Subcutaneous adipose tissue (tissue), 4 donors: ENCODE results near the gene UBXN6. TPM values are rescaled to one million over a fixed set of nuclear protein-coding genes. Genes with fewer than 3 reads are reported as not detected.

Experiments used
- total RNA-seq, 4 donors: library from RNA; depleted of rRNA; stranded (reverse); fragments of >200 nt; gene quantifications; one replicate each; pipeline ENCODE4 v1.1.0, GENCODE V29; 2016
- TF ChIP-seq, protein P1 (sequence below): fragments of 450-650 bp; IDR thresholded peaks from one replicate; pipeline ENCODE4 v1.5.1; 2016; ENCODE audit warnings: low read depth, mild to moderate bottlenecking, control low read depth, antibody characterized with exemption, moderate library complexity

The UBXN6 gene, protein sequence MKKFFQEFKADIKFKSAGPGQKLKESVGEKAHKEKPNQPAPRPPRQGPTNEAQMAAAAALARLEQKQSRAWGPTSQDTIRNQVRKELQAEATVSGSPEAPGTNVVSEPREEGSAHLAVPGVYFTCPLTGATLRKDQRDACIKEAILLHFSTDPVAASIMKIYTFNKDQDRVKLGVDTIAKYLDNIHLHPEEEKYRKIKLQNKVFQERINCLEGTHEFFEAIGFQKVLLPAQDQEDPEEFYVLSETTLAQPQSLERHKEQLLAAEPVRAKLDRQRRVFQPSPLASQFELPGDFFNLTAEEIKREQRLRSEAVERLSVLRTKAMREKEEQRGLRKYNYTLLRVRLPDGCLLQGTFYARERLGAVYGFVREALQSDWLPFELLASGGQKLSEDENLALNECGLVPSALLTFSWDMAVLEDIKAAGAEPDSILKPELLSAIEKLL
- 100 to 1,000 TPM in 2 of 4 donors, 10 to 100 TPM in 2; 85.0 to 149 (median 102) TPM for total RNA-seq

DNA sequence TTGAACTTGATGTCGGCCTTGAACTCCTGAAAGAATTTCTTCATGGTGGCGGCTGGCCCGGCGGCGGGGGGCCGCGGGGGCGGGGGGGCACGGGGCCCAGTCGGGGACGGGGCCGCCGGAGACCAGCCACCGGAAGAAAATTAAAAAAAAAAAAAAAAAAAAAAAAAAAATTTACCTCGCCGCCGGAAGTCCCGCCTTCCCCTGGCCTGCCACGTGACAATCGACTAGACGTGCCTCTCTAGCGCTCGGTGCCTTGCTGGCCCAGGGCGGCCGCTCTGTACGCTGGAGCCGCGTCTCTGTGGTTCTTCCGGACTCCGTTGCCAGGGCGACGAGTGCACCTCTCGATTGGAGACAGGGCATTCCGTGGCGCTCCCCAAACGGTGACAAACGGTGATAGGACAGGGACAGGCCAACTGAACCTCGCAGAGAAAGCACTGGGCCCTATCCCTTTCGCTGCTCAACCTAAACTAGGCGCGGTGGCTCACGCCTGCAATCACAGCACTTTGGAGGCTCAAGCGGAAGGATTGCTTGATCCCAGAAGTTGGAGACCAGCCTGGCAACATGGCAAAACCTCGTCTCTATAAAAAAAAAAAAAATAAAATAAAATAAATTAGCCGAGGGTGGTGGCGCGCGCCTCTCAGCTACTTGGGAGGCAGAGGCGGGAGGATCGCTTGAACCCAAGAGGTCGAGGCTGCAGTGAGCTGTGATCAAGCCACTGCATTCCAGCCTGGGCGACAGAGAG is at the start of gene UBXN6:
UBXN6 (minus strand) TSS at position 141 of the 742 bp plus-strand sequence; CDS start at position 44, 97 bp downstream.
- TF ChIP-seq, protein P1, sequence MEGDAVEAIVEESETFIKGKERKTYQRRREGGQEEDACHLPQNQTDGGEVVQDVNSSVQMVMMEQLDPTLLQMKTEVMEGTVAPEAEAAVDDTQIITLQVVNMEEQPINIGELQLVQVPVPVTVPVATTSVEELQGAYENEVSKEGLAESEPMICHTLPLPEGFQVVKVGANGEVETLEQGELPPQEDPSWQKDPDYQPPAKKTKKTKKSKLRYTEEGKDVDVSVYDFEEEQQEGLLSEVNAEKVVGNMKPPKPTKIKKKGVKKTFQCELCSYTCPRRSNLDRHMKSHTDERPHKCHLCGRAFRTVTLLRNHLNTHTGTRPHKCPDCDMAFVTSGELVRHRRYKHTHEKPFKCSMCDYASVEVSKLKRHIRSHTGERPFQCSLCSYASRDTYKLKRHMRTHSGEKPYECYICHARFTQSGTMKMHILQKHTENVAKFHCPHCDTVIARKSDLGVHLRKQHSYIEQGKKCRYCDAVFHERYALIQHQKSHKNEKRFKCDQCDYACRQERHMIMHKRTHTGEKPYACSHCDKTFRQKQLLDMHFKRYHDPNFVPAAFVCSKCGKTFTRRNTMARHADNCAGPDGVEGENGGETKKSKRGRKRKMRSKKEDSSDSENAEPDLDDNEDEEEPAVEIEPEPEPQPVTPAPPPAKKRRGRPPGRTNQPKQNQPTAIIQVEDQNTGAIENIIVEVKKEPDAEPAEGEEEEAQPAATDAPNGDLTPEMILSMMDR: no peak

DNA sequence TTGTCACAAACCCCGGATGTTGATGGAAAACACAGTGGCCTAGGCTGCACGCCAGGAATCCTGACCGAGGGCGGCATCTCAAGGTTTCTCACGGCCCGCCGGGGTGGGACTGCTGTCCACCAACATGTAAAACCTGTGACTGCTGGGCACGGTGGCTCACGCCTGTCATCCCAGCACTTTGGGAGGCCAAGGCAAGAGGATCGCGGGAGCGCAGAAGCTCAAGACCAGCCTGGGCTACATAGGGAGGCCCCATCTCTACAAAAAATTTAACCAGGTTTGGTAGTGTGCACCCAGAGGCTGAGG is 49.5 kb upstream of the UBXN6 start:
- TF ChIP-seq, protein P1: no peak

DNA sequence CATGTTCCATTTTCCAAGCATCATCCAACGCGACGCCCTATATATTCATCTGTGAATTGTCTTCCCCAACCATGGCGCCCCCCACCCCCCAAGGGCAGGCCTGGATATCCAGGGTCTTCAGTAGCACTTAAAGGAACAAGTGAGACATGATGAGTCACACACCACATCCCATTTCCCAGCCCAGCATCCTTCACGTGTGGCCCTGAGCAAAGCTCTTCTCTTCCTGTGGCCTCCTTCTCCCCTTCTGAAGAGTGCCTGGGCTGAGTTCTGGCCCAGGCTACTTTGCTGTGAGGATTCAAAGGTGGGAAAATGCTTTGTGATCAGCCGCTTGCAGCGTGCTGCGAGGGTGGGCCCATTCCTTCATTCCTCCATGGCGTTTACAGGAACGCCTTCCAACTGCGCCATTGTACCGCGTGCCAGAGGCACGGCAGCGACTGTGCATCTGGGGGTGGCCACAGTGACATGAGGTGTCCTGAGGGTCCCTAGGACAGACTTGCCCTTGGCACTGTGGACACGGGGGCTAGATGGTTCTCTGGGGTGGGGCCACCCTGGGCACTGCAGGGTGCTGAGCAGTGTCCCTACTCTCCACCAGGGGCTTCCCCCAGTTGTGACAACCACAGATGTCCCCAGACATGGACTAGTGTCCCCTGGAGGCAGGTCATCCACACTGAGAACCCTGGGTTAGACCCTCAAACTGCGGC is 49.0 kb upstream of the UBXN6 start:
- TF ChIP-seq, protein P1: no peak

DNA sequence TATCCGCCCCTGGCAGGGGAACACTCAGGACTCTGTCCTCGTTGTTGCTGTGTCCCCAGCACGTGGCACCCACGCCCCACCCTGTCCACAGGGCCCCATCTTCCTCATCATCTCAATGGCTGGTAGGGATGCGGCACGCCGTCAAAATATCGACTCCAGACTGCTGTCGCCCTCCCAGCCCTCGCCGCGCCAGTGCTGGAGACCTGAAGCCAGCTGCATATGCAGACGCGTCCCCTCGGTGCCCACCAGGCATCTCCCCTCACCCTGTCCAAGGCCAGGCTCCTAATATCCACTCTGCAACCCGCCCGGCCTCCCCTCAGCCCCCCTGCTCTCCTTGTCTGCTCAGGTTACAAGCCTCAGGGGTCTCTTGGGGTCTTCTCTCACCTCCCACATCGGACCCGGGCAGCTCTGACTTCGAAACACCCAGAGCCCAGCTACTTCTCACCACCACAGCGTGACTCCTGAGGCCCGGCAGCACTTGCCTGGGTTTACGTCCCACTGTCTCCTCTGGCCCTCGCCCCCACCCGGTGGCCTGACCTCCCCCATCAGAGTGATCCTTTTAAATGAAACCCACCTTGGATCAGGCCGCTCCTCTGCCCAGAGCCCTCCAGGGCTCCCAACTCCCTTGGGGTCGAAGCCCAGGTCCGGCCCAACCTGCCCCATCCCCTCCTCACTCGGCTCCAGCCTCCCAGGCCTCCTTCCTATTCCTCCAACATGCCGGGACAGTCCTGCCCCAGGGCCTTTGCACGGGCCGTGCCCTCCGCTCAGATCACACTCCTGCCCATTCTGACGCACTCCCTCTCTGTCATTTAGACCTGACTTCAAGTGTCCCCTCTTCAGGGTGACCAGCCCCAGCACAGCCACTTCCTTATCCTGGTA is 48.2 kb upstream of the UBXN6 start:
- TF ChIP-seq, protein P1: no peak

DNA sequence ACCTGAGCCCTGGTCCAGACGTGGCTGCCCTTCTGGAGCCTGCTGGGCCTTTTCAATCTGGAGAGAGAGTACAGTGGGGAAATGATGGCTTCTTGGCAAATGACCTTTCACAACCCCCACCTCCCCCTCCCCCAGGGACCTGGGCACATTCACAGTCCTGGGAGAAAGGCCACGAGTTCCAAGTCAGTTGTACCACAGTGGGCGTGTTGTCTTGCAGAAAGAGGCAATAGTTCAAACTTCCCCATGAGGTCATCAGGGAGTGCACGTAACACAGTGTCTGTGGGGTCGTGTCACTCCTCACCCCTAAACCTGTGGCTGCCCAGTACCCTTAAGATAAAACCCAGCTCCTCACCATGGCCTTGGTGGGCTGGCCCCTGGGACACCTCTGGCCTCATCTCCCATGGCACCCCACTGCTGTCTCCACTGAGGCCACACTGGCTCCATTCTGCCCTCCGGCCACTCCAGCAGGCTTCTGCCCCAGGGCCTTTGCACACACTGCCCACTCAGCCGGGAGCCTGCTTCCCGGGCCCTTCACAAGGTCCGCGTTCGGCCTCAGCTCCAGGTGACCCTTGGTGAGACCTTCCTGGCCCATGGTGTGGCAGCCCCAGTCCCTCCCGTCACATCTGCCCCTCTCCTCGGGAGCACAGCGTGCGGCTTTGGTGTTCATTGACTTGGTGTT is 47.4 kb upstream of the UBXN6 start:
- TF ChIP-seq, protein P1: no peak

DNA sequence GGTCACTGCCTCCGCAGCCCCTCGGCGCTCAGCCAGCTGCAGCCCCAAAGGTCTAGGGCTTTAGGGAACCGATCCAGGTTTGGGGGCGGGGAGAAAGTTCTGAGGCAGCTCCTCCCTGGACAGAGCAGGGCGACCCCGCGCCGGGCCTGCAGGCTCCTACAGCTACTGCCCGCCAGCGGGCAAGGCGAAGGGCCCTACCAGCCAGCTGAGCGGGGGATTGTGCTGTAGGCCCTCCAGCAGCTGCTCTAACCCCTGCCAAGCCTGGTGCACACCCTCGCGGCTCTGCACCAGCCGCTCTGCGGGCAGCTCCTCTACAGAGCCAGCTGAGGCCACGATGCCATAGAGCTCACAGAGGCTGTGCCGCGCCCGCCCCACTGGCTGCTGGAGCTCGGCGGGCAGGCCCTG is 46.7 kb upstream of the UBXN6 start:
- TF ChIP-seq, protein P1: no peak
